ENCODE measurements around the gene SMAD5.

DNA sequence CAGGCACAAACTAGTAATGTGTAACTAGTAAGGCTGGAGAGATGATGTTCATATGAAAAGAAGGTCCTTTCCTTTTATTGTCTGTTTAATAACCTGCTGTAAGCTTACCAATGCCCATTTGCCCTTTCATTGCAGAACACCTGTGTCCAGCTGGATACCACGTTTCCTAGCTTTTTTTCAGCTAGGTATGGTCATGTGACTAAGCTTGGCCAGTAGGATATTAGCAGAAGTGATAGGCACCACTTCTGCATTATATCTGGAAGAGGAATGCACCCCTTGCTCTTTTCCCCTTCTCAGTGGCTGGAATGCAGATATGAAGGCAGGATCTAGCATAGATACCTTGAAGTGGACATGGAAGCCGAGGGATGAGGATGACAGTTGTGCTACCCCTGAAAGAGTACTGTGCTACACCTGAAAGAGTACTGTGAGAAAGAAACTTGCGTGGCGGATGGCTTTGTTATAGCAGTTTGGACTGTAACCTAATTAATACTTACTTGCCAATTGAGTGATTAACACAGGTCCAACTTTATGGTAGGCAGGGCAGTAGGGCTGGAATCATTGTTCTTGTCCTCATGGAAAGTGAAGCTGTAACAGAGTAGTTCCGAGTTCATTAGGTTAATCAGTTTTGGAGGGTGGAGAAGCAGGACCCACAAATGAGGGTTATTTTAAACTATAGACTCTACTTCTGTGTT lies 53.5 kb downstream of the SMAD5 start:
- TF ChIP-seq ZNF140 (tag by site-specific recombination; IDR thresholded peaks at IDR 0.05) (no peak), GLI4 (tag by site-specific recombination; IDR thresholded peaks at IDR 0.05) (no peak)
- TF ChIP-seq, protein P1, sequence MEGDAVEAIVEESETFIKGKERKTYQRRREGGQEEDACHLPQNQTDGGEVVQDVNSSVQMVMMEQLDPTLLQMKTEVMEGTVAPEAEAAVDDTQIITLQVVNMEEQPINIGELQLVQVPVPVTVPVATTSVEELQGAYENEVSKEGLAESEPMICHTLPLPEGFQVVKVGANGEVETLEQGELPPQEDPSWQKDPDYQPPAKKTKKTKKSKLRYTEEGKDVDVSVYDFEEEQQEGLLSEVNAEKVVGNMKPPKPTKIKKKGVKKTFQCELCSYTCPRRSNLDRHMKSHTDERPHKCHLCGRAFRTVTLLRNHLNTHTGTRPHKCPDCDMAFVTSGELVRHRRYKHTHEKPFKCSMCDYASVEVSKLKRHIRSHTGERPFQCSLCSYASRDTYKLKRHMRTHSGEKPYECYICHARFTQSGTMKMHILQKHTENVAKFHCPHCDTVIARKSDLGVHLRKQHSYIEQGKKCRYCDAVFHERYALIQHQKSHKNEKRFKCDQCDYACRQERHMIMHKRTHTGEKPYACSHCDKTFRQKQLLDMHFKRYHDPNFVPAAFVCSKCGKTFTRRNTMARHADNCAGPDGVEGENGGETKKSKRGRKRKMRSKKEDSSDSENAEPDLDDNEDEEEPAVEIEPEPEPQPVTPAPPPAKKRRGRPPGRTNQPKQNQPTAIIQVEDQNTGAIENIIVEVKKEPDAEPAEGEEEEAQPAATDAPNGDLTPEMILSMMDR (tag by site-specific recombination; IDR thresholded peaks at IDR 0.05): no peak
- TF ChIP-seq, protein P2, sequence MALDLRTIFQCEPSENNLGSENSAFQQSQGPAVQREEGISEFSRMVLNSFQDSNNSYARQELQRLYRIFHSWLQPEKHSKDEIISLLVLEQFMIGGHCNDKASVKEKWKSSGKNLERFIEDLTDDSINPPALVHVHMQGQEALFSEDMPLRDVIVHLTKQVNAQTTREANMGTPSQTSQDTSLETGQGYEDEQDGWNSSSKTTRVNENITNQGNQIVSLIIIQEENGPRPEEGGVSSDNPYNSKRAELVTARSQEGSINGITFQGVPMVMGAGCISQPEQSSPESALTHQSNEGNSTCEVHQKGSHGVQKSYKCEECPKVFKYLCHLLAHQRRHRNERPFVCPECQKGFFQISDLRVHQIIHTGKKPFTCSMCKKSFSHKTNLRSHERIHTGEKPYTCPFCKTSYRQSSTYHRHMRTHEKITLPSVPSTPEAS (tag by site-specific recombination; IDR thresholded peaks at IDR 0.05): no peak

All from HEK293 (cell line).